ENCODE data around the gene ARHGAP6.
"Not testable (repeated sequence)": the region's sequence is repeated elsewhere in the genome, so short reads cannot be mapped to it uniquely, and the experiment has no call there.

The ARHGAP6 gene

GRCh38 chrX:11647138-11647537, 18.6 kb downstream of the ARHGAP6 start:
- Histone ChIP-seq H3K27ac (ENCODE audit: low read depth, low read length) (no peak overlapping the region), H3K27me3 (ENCODE audit: control insufficient read depth in 1 of 2, insufficient read depth in 2 of 2, low read length in 2 of 2) (no peaks in the 10 kb centered on the region), H3K36me3 (ENCODE audit: control insufficient read depth in 1 of 2, insufficient read depth in 2 of 2, low read length in 2 of 2) (no peaks in the 10 kb centered on the region), H3K9me3 (ENCODE audit: control insufficient read depth in 1 of 2, low read length in 2 of 2) (no peaks in the 10 kb centered on the region), H3K4me3 (ENCODE audit: low read depth in 1 of 2, low read length in 2 of 2) (no peak overlapping the region), H3K4me1 (ENCODE audit: control insufficient read depth in 1 of 2, insufficient read depth in 2 of 2, low read length in 2 of 2) (no peaks in the 10 kb centered on the region), H3K9ac (ENCODE audit: low read depth in 1 of 2, low read length in 2 of 2) (no peak overlapping the region)

GRCh38 chrX:11641349-11642065, 24.2 kb downstream of the ARHGAP6 start:
- Histone ChIP-seq H3K27ac (ENCODE audit: low read depth, low read length) (no peak overlapping the region), H3K4me3 (ENCODE audit: low read depth in 1 of 2, low read length in 2 of 2) (no peak overlapping the region), H3K4me1 (ENCODE audit: control insufficient read depth in 1 of 2, insufficient read depth in 2 of 2, low read length in 2 of 2) (no peaks in the 10 kb centered on the region), H3K9ac (ENCODE audit: low read depth in 1 of 2, low read length in 2 of 2) (no peak overlapping the region), H3K9me3 (ENCODE audit: control insufficient read depth in 1 of 2, low read length in 2 of 2) (no peaks in the 10 kb centered on the region), H3K36me3 (ENCODE audit: control insufficient read depth in 1 of 2, insufficient read depth in 2 of 2, low read length in 2 of 2) (no peaks in the 10 kb centered on the region), H3K27me3 (ENCODE audit: control insufficient read depth in 1 of 2, insufficient read depth in 2 of 2, low read length in 2 of 2) (no peaks in the 10 kb centered on the region)

DNA sequence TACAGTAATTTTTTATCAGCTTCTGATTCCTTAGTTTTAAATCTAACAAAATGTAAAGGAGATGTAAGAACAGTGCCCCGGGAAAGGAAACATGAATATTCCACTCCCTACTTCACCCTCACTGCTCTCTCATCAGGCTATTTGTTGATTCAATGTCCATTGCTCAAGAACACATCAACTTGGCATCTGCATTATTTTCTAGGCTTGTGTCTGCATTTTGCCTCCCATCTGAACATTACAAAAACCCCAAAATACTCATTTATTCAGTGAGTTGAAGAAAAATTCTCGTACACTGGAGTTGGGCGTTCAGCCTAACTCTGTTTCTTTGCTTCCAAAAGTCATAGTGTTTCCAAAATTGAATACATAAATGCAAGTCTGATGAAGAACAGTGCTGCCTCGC, 25.6 kb downstream of the ARHGAP6 start:
- Histone ChIP-seq H3K4me1 (ENCODE audit: control insufficient read depth in 1 of 2, insufficient read depth in 2 of 2, low read length in 2 of 2) (no peaks in the 10 kb centered on the region), H3K36me3 (ENCODE audit: control insufficient read depth in 1 of 2, insufficient read depth in 2 of 2, low read length in 2 of 2) (no peaks in the 10 kb centered on the region), H3K27me3 (ENCODE audit: control insufficient read depth in 1 of 2, insufficient read depth in 2 of 2, low read length in 2 of 2) (no peaks in the 10 kb centered on the region), H3K9ac (ENCODE audit: low read depth in 1 of 2, low read length in 2 of 2) (no peak overlapping the region), H3K27ac (ENCODE audit: low read depth, low read length) (no peak overlapping the region), H3K4me3 (ENCODE audit: low read depth in 1 of 2, low read length in 2 of 2) (no peak overlapping the region), H3K9me3 (ENCODE audit: control insufficient read depth in 1 of 2, low read length in 2 of 2) (no peaks in the 10 kb centered on the region)

GRCh38 chrX:11632732-11633131, 33.0 kb downstream of the ARHGAP6 start:
- H3K4me1 ChIP-seq (ENCODE audit: control insufficient read depth in 1 of 2, insufficient read depth in 2 of 2, low read length in 2 of 2): no peaks in the 10 kb centered on the region
- no peak overlapping the region for H3K9ac ChIP-seq (ENCODE audit: low read depth in 1 of 2, low read length in 2 of 2)
- H3K27me3 ChIP-seq (ENCODE audit: control insufficient read depth in 1 of 2, insufficient read depth in 2 of 2, low read length in 2 of 2): no peaks in the 10 kb centered on the region

GRCh38 chrX:11629593-11630211, 36.0 kb downstream of the ARHGAP6 start:
- no peaks in the 10 kb centered on the region for H3K36me3 ChIP-seq (ENCODE audit: control insufficient read depth in 1 of 2, insufficient read depth in 2 of 2, low read length in 2 of 2)
- no peak overlapping the region for H3K9ac ChIP-seq (ENCODE audit: low read depth in 1 of 2, low read length in 2 of 2)
- no peaks in the 10 kb centered on the region for H3K9me3 ChIP-seq (ENCODE audit: control insufficient read depth in 1 of 2, low read length in 2 of 2)
- no peaks in the 10 kb centered on the region for H3K4me1 ChIP-seq (ENCODE audit: control insufficient read depth in 1 of 2, insufficient read depth in 2 of 2, low read length in 2 of 2)
- H3K27me3 ChIP-seq (ENCODE audit: control insufficient read depth in 1 of 2, insufficient read depth in 2 of 2, low read length in 2 of 2): no peaks in the 10 kb centered on the region
- no peak overlapping the region for H3K27ac ChIP-seq (ENCODE audit: low read depth, low read length)
- H3K4me3 ChIP-seq (ENCODE audit: low read depth in 1 of 2, low read length in 2 of 2): no peak overlapping the region

More at GRCh38 chrX:11632732-11633131, 33.0 kb downstream of the ARHGAP6 start:
- Histone ChIP-seq H3K27ac (ENCODE audit: low read depth, low read length) (no peak overlapping the region), H3K4me3 (ENCODE audit: low read depth in 1 of 2, low read length in 2 of 2) (no peak overlapping the region), H3K36me3 (ENCODE audit: control insufficient read depth in 1 of 2, insufficient read depth in 2 of 2, low read length in 2 of 2) (no peaks in the 10 kb centered on the region), H3K9me3 (ENCODE audit: control insufficient read depth in 1 of 2, low read length in 2 of 2) (no peaks in the 10 kb centered on the region)

DNA sequence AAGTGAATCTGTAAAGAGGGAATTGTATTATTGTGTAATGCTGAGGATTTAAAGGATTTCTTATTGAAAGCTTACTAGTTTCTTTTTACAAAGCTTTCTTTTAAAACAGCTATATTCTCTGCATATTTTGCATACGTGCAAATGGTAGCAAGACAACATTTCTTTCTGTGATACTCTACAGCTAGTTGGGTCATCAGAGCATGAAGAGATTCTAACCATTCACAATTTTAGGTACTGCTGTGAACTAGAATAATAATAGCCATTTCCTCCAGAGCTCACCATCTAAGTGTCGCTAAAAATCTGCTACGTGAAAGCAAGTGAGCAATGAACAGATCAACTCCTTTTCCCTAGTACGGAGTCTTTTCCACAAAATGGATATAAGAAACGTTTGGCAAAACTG, 37.3 kb downstream of the ARHGAP6 start:
- Histone ChIP-seq H3K9me3 (ENCODE audit: control insufficient read depth in 1 of 2, low read length in 2 of 2) (no peaks in the 10 kb centered on the region), H3K27me3 (ENCODE audit: control insufficient read depth in 1 of 2, insufficient read depth in 2 of 2, low read length in 2 of 2) (no peaks in the 10 kb centered on the region), H3K4me1 (ENCODE audit: control insufficient read depth in 1 of 2, insufficient read depth in 2 of 2, low read length in 2 of 2) (no peaks in the 10 kb centered on the region), H3K27ac (ENCODE audit: low read depth, low read length) (no peak overlapping the region), H3K9ac (ENCODE audit: low read depth in 1 of 2, low read length in 2 of 2) (no peak overlapping the region), H3K4me3 (ENCODE audit: low read depth in 1 of 2, low read length in 2 of 2) (no peak overlapping the region), H3K36me3 (ENCODE audit: control insufficient read depth in 1 of 2, insufficient read depth in 2 of 2, low read length in 2 of 2) (no peaks in the 10 kb centered on the region)

DNA sequence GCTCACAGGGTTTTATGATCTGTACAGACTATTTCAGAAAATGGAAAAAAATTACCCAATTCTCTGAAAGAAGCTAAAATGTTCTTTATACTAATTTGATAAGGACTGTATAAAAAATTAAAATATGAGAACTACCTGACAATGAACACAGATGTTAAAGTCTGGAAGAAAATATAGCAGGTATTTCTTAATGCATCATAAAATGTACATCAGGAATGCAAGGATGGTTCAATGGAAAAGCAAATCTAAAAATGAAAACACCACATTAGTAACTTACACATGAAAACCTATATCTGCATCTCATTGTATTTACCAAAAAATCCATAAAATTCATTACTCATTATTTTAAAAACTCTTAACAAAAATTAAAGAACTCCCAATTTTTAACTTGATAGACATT, 39.4 kb downstream of the ARHGAP6 start:
- Histone ChIP-seq H3K36me3 (ENCODE audit: control insufficient read depth in 1 of 2, insufficient read depth in 2 of 2, low read length in 2 of 2) (no peaks in the 10 kb centered on the region), H3K27ac (ENCODE audit: low read depth, low read length) (no peak overlapping the region), H3K9me3 (ENCODE audit: control insufficient read depth in 1 of 2, low read length in 2 of 2) (no peaks in the 10 kb centered on the region), H3K4me3 (ENCODE audit: low read depth in 1 of 2, low read length in 2 of 2) (no peak overlapping the region), H3K4me1 (ENCODE audit: control insufficient read depth in 1 of 2, insufficient read depth in 2 of 2, low read length in 2 of 2) (no peaks in the 10 kb centered on the region), H3K27me3 (ENCODE audit: control insufficient read depth in 1 of 2, insufficient read depth in 2 of 2, low read length in 2 of 2) (no peaks in the 10 kb centered on the region), H3K9ac (ENCODE audit: low read depth in 1 of 2, low read length in 2 of 2) (no peak overlapping the region)

GRCh38 chrX:11619441-11619840, 46.3 kb downstream of the ARHGAP6 start:
- no peaks in the 10 kb centered on the region for H3K4me1 ChIP-seq (ENCODE audit: control insufficient read depth in 1 of 2, insufficient read depth in 2 of 2, low read length in 2 of 2)
- H3K27ac ChIP-seq (ENCODE audit: low read depth, low read length): no peak overlapping the region
- H3K4me3 ChIP-seq (ENCODE audit: low read depth in 1 of 2, low read length in 2 of 2): no peak overlapping the region
- no peaks in the 10 kb centered on the region for H3K36me3 ChIP-seq (ENCODE audit: control insufficient read depth in 1 of 2, insufficient read depth in 2 of 2, low read length in 2 of 2)
- no peaks in the 10 kb centered on the region for H3K9me3 ChIP-seq (ENCODE audit: control insufficient read depth in 1 of 2, low read length in 2 of 2)
- no peak overlapping the region for H3K9ac ChIP-seq (ENCODE audit: low read depth in 1 of 2, low read length in 2 of 2)
- H3K27me3 ChIP-seq (ENCODE audit: control insufficient read depth in 1 of 2, insufficient read depth in 2 of 2, low read length in 2 of 2): no peaks in the 10 kb centered on the region

- H3K9me3 ChIP-seq (ENCODE audit: control insufficient read depth in 1 of 2, low read length in 2 of 2); H3K36me3 ChIP-seq (ENCODE audit: control insufficient read depth in 1 of 2, insufficient read depth in 2 of 2, low read length in 2 of 2); H3K27me3 ChIP-seq (ENCODE audit: control insufficient read depth in 1 of 2, insufficient read depth in 2 of 2, low read length in 2 of 2); H3K4me1 ChIP-seq (ENCODE audit: control insufficient read depth in 1 of 2, insufficient read depth in 2 of 2, low read length in 2 of 2); H3K4me3 ChIP-seq (ENCODE audit: low read depth in 1 of 2, low read length in 2 of 2); H3K9ac ChIP-seq (ENCODE audit: low read depth in 1 of 2, low read length in 2 of 2); H3K27ac ChIP-seq (ENCODE audit: low read depth, low read length): not testable (repeated sequence)
Measured at GRCh38 chrX:11614253-11614652, 51.5 kb downstream of the ARHGAP6 start.

DNA sequence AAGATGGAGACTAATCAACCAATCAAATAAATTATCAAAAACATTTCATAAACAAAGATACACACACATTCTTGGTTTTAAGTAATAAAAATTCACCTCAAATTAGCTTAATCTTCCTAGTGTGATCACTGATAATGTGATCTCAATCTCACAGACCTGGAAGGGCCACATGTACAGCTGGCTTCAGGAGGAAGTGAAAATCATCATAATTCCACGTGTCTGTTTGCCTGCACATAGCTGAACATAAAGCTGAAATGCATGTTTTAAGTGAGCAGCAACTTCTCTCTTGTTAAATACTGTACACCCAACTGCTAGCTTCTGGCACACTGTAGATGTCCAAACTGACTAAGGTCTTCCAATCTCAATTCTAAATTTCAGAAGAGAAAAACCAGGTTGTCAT, 53.8 kb downstream of the ARHGAP6 start:
- Histone ChIP-seq H3K9me3 (ENCODE audit: control insufficient read depth in 1 of 2, low read length in 2 of 2) (no peaks in the 10 kb centered on the region), H3K27ac (ENCODE audit: low read depth, low read length) (no peak overlapping the region), H3K4me3 (ENCODE audit: low read depth in 1 of 2, low read length in 2 of 2) (no peak overlapping the region), H3K36me3 (ENCODE audit: control insufficient read depth in 1 of 2, insufficient read depth in 2 of 2, low read length in 2 of 2) (no peaks in the 10 kb centered on the region), H3K9ac (ENCODE audit: low read depth in 1 of 2, low read length in 2 of 2) (no peak overlapping the region), H3K4me1 (ENCODE audit: control insufficient read depth in 1 of 2, insufficient read depth in 2 of 2, low read length in 2 of 2) (no peaks in the 10 kb centered on the region), H3K27me3 (ENCODE audit: control insufficient read depth in 1 of 2, insufficient read depth in 2 of 2, low read length in 2 of 2) (no peaks in the 10 kb centered on the region)
